Femur (tissue), 1 donor: ENCODE results near the gene AADAT.

ENCODE experiments used
- DNase-seq: peaks from one replicate; pipeline ENCODE4 v3.0.0-alpha.2; 2017

The AADAT gene

DNA sequence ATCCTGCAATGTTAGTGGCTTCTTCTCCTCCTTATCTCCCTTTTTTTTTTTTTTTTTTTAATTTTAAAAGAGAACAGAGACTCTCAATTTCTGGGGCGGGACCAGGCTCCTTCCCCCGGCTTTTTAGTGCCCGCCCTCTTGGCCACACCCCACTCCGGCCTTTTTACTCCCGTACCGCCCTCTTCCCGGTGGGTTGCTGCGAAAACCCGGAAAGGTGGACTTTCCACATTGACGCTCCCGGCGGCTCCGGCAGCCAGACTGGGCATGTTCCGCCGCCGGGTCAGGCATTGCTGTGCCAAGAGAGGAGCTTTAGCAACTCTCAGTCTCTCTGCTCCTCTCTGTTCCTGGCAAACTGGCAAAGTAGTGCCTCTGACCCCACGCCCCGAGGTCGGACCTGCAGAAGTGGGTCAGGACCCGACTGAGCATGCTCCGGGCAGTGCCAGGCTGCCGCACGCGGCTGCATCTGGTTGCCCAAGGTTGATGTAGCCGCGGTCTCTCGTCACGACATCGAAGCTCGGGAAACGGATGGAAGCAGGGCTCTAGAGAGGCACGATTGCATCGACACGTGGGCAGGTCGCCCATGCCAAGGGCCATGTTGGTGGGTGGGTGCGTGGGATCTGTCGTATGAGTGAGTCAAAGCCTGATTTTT is 62.5 kb downstream of the AADAT start:
- DNase-seq, result peak; percentile 95

DNA sequence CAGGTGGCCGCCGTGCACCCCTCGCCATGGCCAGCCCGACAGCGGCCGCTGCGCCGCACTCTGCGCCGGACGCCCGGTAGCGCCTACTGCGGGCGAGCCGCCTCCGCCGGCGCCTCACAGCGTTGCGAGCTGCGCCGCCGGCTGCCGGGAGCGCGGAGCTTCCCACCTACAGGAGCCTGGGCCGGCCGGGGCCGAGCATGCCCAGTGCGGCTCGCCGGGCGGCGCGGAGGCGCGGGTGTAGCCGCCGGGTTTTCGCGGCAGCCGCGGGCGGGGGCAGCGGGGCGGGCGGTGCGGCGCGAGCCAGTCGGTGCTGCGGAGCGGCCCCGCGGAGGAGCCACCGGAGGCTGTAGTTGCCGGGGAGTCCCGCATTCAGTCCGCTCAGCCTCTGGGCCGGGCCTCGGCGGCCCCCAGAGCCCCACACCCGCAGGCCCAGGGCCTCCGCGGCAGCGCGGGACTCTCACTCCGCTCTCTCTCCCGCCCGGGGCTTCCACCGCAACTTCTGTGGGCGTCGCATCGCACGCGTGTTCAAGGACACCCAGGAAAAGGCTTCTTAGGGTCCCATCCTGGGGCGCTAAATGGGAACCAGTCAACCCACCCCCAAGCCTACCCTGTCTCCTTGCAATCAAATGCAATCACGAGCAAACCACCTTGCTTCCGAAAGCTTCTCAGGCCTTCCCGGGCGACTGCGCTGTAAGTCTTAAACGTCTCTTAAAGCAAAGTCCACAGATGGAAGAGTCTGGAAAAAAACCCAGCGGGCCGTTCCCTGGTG is 63.3 kb downstream of the AADAT start, which contains the start of gene MFAP3L:
Gene MFAP3L, minus strand, starts transcription at position 143 of the 769 bp plus-strand sequence. CDS start 20,518 bp downstream, outside the sequence.
- peak; percentile 92 for DNase-seq

DNA sequence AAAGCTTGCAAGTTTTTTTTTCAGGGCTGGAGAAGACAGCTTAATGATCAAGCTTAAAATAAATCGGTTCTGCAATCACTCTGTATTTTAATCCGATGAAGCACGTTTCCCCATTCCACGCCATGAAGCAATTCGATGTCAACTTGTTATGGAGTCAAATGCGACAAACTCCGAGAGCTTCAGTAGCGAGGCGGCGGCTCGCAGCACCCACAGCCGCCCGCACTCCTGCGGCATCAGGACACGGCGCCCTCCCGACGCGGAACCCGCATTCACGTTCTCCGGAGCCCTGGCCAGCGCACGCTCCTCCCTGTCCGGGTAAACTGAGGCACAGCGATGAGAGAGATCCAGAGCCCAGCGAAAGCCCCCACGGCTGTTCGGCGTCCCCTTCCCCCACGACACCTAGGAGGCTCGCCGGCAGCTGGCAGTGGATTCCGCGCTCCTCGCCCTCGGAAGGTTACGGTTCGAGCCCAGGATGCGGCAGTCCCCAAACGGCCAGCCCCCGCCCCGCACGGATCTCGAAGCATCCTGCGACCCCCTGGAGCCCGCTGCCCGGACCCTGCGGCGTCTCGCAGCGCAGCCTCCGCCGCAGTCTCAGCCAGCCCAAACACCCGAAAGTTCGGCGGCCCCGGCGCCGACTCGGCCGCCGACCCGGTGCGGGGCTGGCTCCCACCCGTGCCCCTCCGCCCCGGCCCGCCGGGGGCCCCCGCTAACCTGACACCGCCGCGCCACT is 64.1 kb downstream of the AADAT start:
- DNase-seq, result no peak

DNA sequence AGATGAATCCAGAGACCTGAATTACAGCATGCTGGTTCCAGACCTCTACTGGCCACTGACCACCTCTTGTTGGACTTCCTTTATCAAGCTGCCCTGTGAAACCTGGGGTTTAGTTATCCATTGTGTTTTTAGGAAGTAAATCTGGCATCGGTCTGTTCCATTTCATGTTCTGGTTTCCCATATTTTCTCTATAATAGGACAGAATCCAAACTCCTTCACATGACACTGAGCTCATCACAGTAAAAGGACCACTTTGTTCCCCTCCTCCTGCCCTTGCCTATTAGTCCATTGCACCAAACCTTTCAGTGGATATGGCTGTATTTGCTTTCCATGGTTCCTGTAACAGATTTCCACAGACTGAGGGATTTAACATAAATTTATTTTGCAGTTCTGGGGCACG is 67.5 kb downstream of the AADAT start:
- DNase-seq, result no peak

DNA sequence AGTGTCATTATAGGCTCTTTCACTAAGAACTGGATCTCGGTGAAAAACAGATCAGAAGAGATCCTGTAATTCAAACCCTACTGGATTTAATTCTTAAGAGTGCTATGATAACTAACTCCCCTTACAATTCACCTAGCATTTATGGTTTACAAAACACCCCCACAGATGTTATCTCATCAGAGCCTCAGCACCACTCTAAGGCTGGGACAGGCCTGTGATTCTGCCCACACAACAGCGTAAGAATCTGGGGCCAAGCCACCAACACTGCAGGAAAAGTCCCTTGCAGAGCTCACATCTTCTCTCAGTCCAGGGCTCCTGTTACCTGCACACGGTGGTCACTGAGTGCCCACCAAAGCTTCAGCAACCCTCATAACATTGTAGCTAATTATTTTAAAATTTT is 72.5 kb downstream of the AADAT start:
- no peak for DNase-seq

DNA sequence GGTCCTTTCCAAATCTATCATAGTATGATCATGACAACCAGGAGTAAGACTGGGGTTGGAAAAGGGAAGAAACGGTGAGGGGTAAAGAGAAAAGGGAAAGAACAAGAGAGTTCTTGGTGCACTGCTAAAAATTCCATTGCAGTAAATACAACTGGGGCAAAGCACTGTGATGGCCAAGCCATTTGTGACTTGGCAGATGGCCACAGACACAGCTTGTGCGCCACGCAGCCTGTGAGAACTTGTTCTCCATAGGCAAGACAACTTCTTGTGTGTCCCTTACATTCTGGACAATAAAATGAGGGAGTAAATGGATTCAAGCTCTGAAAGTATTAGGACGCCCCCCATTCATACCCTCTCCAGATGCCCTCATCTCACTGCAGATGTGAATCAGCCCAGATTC is 74.5 kb downstream of the AADAT start:
- DNase-seq, result no peak

DNA sequence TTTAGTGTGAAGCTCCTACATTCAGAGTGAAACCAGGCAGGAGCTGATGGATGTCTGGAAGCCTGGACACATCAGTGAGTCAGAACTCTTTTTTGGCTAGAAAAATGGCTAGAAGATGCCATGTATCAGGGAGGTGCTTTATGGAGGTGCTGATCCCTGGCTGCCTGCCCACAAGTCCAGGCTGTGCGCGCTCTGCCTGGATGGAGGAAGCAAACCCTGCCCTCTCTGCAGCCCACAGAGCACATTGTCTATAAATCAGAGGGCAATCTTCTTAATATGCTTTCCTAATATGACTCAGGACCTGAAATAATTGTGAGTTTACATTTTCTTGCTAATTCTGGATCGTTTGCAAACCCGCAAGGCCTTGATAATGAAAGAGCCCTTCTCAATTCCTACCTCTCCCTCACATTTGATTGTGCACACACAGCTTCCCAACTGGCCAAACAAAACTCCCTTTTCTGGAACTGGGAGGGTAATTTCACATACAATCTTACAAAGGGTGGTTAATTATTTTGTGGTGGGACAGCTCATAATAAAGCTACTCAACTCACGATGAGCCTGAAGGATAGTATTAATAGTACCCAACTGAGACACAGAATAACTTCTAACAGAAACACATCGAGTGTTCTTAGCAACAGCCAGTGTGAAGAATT is 75.3 kb downstream of the AADAT start:
- DNase-seq, result no peak

DNA sequence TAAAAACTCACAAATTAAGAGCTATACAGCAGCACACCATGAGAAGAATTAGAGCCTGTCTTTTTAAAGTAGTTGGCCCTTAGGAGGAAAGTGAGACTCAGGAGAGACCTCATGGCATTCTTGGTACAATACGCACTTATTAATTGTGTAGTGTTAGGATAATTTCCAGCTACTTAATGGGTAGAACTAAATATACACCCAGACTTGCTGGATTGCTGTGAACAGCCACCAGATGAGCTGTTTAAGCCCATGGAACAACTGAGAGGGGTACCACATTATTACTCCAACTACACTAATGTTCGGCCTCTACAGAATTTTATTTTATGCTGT is 77.2 kb downstream of the AADAT start:
- no peak for DNase-seq

DNA sequence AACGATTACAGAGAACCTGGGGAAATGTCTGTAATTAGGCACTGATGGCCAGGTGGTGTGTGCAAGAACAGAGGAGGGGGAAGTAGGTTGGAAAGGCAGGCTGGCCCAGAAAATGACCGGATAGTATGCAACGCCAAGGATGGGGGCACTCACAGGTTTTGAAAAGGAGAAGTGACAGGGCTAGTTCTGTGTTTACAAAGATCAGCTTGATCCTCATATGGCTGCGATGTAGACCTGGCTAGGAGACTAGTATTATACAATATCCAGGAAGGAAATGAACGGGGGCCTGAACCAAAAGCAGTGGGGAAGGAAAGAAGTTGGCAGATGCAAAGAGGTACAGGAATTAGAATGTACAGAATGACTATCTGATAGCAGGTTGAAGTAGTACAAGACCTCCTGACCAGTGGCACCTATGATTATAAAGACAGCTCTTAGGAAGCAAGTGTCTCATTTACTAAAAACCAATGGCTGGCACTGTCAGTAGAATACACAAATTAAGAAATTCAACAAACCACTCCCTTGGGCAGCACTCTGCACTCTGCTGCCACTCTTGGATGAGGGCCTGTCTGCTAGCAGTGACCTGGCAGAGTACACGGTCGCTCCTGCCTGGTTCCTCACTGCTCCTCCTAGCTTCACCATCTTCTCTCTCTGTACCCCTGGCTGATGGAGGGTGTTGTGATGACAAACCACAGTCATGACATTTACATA is 77.7 kb downstream of the AADAT start:
- DNase-seq, result no peak
